HEK293 (cell line): ENCODE results near the gene TEAD3.

Experiments
- CTCF ChIA-PET: fragments of 350-600 bp; formaldehyde crosslinking; extraction: SDS; loops from one replicate; lab custom pipeline; 2021; ENCODE audit warnings: antibody characterized with exemption; lab: Yijun Ruan, JAX
- POLR2A ChIA-PET: fragments of 300-600 bp; formaldehyde crosslinking; extraction: SDS; loops from one replicate; lab custom pipeline; 2020; ENCODE audit warnings: antibody characterized with exemption, inconsistent platforms; lab: Yijun Ruan, JAX
- H3K27ac ChIP-seq: fragments of 200-500 bp; sonication (Bioruptor generic); 2 replicates; pipeline ENCODE4 v1.5.1; 2014; ENCODE audit warnings: low read depth, low read length, control low read depth, inconsistent platforms; ENCODE audit errors: extremely low read depth
- H3K36me3 ChIP-seq, 2 experiments: fragments of 200-500 bp in 1 of 2; sonication (Bioruptor generic) in 1 of 2; 1 replicate in 1 of 2; 2 replicates in 1 of 2; pipeline ENCODE4 v1.5.1; 2014 to 2017; ENCODE audit warnings: inconsistent platforms in 2 of 2, low read length in 2 of 2; ENCODE audit not compliant: control insufficient read depth in 2 of 2, insufficient read depth in 1 of 2
- H3K4me1 ChIP-seq: fragments of 200-500 bp; sonication (Bioruptor generic); 2 replicates; pipeline ENCODE4 v1.5.1; 2014; ENCODE audit warnings: mild to moderate bottlenecking, low read length, inconsistent platforms; ENCODE audit not compliant: control insufficient read depth, insufficient read depth
- H3K4me3 ChIP-seq: 2 replicates; pipeline ENCODE4 v1.5.1; 2011; ENCODE audit warnings: low read depth, mild to moderate bottlenecking, control low read depth, low read length, moderate library complexity
- H3K9me3 ChIP-seq: fragments of 200-500 bp; sonication (Bioruptor generic); 2 replicates; pipeline ENCODE4 v1.5.1; 2014; ENCODE audit warnings: low read depth, low read length, inconsistent platforms; ENCODE audit not compliant: control insufficient read depth, insufficient read depth
- BCL11B ChIP-seq: fragments of 450-650 bp; formaldehyde crosslinking; IDR thresholded peaks from 2 replicates; pipeline ENCODE4 v1.5.1; 2016; ENCODE audit warnings: low read depth, missing biosample characterization, missing genetic modification characterization
- HOXA7 ChIP-seq: sonication (generic); formaldehyde crosslinking; IDR thresholded peaks from 2 replicates; pipeline ENCODE4 v1.8.1; 2022; ENCODE audit warnings: missing genetic modification reagents, borderline replicate concordance
- PBX3 ChIP-seq: sonication (generic); formaldehyde crosslinking; IDR thresholded peaks from 2 replicates; pipeline ENCODE4 v1.8.1; 2022; ENCODE audit warnings: mild to moderate bottlenecking, moderate library complexity, missing genetic modification reagents
- TSHZ1 ChIP-seq: fragments of 450-650 bp; formaldehyde crosslinking; IDR thresholded peaks from 2 replicates; pipeline ENCODE4 v1.5.1; 2016; ENCODE audit warnings: missing biosample characterization, missing genetic modification characterization, borderline replicate concordance
- WT1 ChIP-seq: fragments of 450-650 bp; formaldehyde crosslinking; IDR thresholded peaks from 2 replicates; pipeline ENCODE4 v1.5.1; 2016; ENCODE audit warnings: missing biosample characterization, missing genetic modification characterization
- ZBTB26 ChIP-seq: fragments of 450-650 bp; formaldehyde crosslinking; optimal IDR thresholded peaks from 2 replicates; pipeline ENCODE3; 2016; ENCODE audit warnings: missing biosample characterization, mild to moderate bottlenecking, missing genetic modification characterization
- ZBTB6 ChIP-seq: fragments of 450-650 bp; formaldehyde crosslinking; IDR thresholded peaks from 2 replicates; pipeline ENCODE4 v1.5.1; 2017; ENCODE audit warnings: missing biosample characterization, missing genetic modification characterization
- ZNF157 ChIP-seq: fragments of 450-650 bp; formaldehyde crosslinking; IDR thresholded peaks from 2 replicates; pipeline ENCODE4 v1.5.1; 2016; ENCODE audit warnings: missing biosample characterization, missing genetic modification characterization
- ZNF423 ChIP-seq: fragments of 450-650 bp; formaldehyde crosslinking; IDR thresholded peaks from 2 replicates; pipeline ENCODE4 v1.5.1; 2016; ENCODE audit warnings: missing biosample characterization, missing genetic modification characterization
- ZNF513 ChIP-seq: fragments of 450-650 bp; IDR thresholded peaks from 2 replicates; pipeline ENCODE4 v1.5.1; 2018; ENCODE audit warnings: missing biosample characterization, missing genetic modification characterization
- ZNF596 ChIP-seq: fragments of 450-650 bp; IDR thresholded peaks from 2 replicates; pipeline ENCODE4 v1.5.0; 2018; ENCODE audit warnings: missing biosample characterization, mild to moderate bottlenecking, missing genetic modification characterization, moderate library complexity
- ZNF626 ChIP-seq: fragments of 450-650 bp; sonication (Bioruptor Pico); formaldehyde crosslinking; IDR thresholded peaks from 2 replicates; pipeline ENCODE4 v1.5.1; 2018; ENCODE audit warnings: missing biosample characterization, missing genetic modification characterization, inconsistent platforms

The TEAD3 gene

GRCh38 chr6:35512006-35512405, 15.1 kb upstream of the TEAD3 start (continued):
- TF ChIP-seq WT1 (tag by site-specific recombination), result no peak
- TF ChIP-seq ZBTB26 (tag by site-specific recombination), result no peak
- TF ChIP-seq ZNF596 (tag by site-specific recombination), result no peak
- no peak for TF ChIP-seq HOXA7 (CRISPR knock-in tag)

- H3K4me1 ChIP-seq, result no peaks in the 10 kb centered on the region
- CTCF ChIA-PET, result no interaction called here
- H3K27ac ChIP-seq, result no peak overlapping the region
- no peaks in the 10 kb centered on the region for H3K36me3 ChIP-seq
- POLR2A ChIA-PET, result no interaction called here
- TF ChIP-seq PBX3 (CRISPR knock-in tag), result no peak
- no peak for TF ChIP-seq TSHZ1 (tag by site-specific recombination)
- no peak for TF ChIP-seq ZBTB6 (tag by site-specific recombination)
- no peak for TF ChIP-seq ZNF626 (tag by site-specific recombination)
- no peak for TF ChIP-seq BCL11B (tag by site-specific recombination)
- no peak for TF ChIP-seq ZNF157 (tag by site-specific recombination)
- TF ChIP-seq, all 188 proteins: peak for 0
- Histone ChIP-seq H3K9me3 (no peaks in the 10 kb centered on the region), H3K4me3 (no peak overlapping the region)
These were observed 14.7 kb upstream of the TEAD3 start for GRCh38 chr6:35511562-35511941.

- CTCF ChIA-PET, result no interaction called here
- H3K4me3 ChIP-seq, result no peak overlapping the region
- POLR2A ChIA-PET, result no interaction called here
- no peaks in the 10 kb centered on the region for H3K36me3 ChIP-seq
- H3K9me3 ChIP-seq, result no peaks in the 10 kb centered on the region
- TF ChIP-seq ZNF513 (tag by site-specific recombination) (peak; percentile 80), ZNF423 (no peak)
- no peak overlapping the region for H3K27ac ChIP-seq
- H3K4me1 ChIP-seq, result no peaks in the 10 kb centered on the region
These were observed 14.2 kb upstream of the TEAD3 start for GRCh38 chr6:35510916-35511561.
